ENCODE results near the gene RNF217. TPM values are rescaled to one million over a fixed set of nuclear protein-coding genes. Genes with fewer than 3 reads are reported as not detected.

Gene RNF217
- total RNA-seq, 1 donor from 2014 or later = 49.8 TPM

DNA sequence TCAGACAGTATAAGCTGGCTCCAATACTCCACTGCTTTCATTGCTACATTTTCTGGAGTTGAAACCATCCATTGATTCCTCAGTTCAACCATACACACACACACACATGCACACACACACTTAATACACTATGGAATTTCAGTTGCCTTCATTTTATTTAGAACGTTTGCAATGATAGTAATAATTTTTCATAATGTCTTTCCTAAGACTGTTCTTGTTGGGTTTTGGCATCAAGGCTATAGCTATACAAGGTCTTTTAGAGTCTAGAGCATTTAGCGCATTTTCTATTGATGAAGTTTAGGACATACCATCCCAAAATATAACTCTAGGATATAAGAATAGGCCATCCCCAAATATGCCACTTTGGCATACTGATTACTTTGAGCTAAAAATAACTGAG is 175.8 kb downstream of the RNF217 start:
- Mint-ChIP-seq H3K4me1 (peaks cover 8% of the 10 kb centered on the region), H3K27me3 (ENCODE audit: low read depth) (no peaks in the 10 kb centered on the region), H3K27ac (no peak overlapping the region), H3K4me3 (no peak overlapping the region), H3K36me3 (no peaks in the 10 kb centered on the region), H3K9me3 (peaks cover 5% of the 10 kb centered on the region)
- TF ChIP-seq, protein P1, sequence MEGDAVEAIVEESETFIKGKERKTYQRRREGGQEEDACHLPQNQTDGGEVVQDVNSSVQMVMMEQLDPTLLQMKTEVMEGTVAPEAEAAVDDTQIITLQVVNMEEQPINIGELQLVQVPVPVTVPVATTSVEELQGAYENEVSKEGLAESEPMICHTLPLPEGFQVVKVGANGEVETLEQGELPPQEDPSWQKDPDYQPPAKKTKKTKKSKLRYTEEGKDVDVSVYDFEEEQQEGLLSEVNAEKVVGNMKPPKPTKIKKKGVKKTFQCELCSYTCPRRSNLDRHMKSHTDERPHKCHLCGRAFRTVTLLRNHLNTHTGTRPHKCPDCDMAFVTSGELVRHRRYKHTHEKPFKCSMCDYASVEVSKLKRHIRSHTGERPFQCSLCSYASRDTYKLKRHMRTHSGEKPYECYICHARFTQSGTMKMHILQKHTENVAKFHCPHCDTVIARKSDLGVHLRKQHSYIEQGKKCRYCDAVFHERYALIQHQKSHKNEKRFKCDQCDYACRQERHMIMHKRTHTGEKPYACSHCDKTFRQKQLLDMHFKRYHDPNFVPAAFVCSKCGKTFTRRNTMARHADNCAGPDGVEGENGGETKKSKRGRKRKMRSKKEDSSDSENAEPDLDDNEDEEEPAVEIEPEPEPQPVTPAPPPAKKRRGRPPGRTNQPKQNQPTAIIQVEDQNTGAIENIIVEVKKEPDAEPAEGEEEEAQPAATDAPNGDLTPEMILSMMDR (IDR thresholded peaks at IDR 0.05; ENCODE audit: unreplicated experiment) = no peak
- DNase-seq (ENCODE audit: low spot score in 2 of 2, unreplicated experiment in 2 of 2) = no peak

DNA sequence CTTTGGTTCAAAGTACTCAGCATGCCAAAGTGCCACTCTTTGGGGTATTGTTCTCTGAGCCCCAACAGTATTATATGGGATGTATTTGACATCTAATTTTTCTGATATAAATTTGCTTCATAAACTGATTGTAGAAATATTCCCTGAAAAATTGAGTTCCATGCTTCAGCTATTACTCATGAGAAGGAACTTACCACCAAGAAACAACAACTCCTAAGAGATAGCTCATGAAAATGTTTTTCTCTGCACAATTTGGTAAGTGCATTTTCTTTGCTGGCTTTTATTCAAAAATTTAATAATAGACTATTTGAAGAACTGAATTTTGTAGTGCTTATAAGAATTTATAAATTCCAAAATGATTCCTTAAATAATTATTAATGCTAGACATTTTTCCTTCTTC is 178.6 kb downstream of the RNF217 start:
- Mint-ChIP-seq H3K27me3 (ENCODE audit: low read depth) (no peaks in the 10 kb centered on the region), H3K4me3 (no peak overlapping the region), H3K27ac (no peak overlapping the region), H3K4me1 (peaks cover 8% of the 10 kb centered on the region), H3K36me3 (peaks cover 9% of the 10 kb centered on the region), H3K9me3 (peaks cover 20% of the 10 kb centered on the region)
- TF ChIP-seq, protein P1 (IDR thresholded peaks at IDR 0.05; ENCODE audit: unreplicated experiment) = no peak
- no peak for DNase-seq (ENCODE audit: low spot score in 2 of 2, unreplicated experiment in 2 of 2)

Other genes starting within 250 kb of the RNF217 start
- gene TPD52L1, start 191.3 kb downstream of the RNF217 start, total RNA-seq = 200 to 212 TPM (median 209 TPM) in 3 replicates

Measured in mesothelial cell of epicardium (in vitro differentiated cells).